CD4-positive, alpha-beta T cell treated with Interleukin-1 beta for 1 hour (primary cell): ENCODE measurements around the gene INSM2.

Source experiments
- DNase-seq, 2 donors: peaks; one replicate each; pipeline ENCODE4 v3.0.0-alpha.2; 2020 to 2022

The INSM2 gene

DNA sequence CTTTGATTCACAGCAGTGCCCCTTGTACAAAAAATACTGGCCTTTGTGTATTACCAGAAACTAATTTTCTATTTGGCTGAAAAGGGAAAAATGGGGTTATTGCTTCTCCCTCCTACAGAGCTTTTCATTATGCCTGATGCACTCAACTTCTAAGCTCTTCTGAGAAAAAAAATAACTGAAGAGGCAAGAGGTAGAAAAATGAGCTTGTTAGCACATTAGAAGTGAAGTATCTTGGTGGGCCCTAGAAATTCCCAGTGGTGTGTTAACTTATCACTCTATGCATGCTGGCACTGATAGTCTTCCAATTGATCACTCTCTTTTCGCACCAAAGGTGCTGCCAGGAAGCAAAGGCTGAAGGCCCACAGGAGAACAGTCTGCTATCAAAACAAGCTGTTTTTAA, 17.1 kb downstream of the INSM2 start:
- no peak for DNase-seq

DNA sequence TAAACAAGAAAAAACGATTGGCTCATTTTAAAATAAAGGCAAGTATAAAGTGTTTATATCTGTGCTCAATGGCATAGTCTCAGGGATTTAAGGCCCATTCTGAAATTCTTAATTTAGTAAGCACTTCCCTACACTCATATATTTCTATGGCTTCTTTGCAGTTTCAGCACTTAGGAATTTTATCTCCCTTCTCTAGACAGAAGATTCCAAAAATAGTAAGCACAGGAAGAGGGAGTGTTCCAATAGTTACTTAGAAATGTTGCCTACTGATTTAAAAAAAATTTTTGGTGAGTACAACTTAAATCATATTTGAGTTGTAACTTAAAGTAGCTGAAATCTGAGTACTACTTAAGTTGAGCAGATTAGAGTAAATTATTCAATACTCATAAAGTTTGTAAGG, 19.8 kb downstream of the INSM2 start:
- no peak for DNase-seq

DNA sequence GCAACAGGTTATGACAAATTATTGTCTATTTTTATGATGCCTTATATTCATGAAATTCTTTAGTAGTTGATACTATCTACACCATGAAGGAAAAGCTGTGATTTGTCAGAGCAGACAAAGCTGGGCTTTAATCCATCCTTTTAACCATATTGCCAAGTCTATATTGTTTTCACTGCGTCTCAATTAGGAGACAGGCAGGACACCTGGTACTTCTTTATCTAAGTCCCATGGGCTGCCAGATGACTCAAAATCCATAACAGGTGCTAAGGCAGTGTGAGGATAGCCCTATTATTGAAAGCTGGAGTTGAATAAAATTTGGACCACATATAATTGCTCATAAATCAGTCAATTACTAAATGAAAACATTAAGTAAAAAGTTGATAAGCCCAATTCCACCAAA, 22.6 kb downstream of the INSM2 start:
- no peak for DNase-seq

DNA sequence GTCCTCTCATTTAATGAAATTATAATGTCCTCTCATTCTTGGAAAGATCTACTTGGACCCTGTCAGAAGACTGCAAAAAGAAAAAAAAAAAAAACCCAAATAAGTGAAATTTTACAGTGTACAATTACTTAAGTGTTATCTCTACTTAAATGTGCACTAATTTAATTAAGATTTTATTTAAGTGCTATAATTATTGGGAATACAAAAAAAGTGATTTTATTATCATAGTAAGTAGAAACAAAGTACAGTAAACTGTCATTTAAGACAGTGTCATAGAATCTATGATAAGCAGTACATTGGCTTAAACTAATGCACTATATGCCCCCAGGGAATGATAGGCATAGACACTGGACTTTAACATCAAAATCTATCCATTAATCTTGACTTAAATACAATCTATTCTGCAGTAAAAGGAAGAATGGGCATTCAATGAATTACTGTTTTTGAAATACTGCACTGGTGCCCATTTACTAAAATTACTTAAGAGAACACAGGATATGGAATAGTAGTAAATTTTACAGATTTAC, 23.3 kb downstream of the INSM2 start:
- DNase-seq: no peak

- no peak for DNase-seq
Measured at GRCh38 chr14:35558680-35559079, 24.7 kb downstream of the INSM2 start.

- no peak for DNase-seq
Measured at GRCh38 chr14:35565871-35566464, 32.0 kb downstream of the INSM2 start.

GRCh38 chr14:35571598-35571997, 37.6 kb downstream of the INSM2 start:
- no peak for DNase-seq

- DNase-seq: no peak
Measured at GRCh38 chr14:35573911-35574310, 39.9 kb downstream of the INSM2 start.

- DNase-seq: no peak
Measured at GRCh38 chr14:35576260-35576659, 42.3 kb downstream of the INSM2 start.

DNA sequence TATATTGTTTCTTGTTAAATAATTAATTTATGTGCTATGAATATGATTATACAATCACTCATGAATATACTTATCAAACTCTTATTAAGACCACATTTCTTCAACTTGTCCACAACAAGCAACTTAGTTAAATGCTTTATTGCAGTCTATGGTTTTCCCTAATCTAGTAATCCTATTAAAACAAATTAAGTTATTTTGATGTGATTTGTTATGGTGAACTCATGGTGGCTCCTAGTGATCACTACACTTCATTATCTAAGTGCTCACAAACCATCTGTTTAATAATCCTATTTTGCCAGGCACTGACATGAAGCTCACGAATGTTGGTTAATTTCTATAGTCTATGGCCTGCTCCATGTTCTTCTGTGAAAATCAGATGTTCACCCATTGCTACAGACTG, 42.9 kb downstream of the INSM2 start:
- no peak for DNase-seq

DNA sequence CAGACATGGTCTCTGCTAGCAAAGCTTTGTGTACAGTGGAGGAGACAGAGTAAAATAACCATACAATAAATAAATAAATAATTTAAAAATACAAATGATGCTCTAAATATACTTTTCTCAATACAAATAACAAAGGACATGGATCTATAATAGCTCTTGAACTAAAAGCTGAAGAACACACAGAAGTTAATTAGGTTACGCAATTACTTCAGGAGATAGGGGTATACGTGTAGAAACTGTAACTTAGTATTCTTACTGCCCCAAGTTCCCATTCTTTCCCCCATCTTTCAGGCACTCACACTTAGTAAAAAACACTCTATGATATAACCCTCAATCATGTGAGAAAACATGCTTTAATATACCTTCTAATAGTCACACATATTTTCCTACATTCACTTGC, 44.2 kb downstream of the INSM2 start:
- no peak for DNase-seq

DNA sequence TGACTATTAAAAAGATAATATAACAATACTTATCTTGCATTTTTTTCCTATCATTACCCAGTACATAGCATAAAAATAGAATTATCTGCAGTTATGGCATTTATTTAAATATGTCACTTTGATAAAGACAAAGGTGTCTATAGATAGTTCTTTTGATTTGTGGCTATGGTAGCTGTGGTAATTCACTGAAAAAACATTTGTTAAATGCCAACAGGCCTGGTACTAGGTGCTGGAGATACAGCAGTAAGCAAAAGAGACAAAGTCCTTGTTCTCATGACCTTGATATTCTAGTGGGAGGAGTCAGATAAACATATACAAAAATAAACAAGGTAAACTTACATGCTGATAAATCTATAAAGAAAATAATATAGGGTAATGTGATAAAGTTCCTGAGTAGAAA, 44.7 kb downstream of the INSM2 start:
- DNase-seq: no peak
